Fibroblast of lung (primary cell): ENCODE results near the gene MITF. TPM values are rescaled to one million over a fixed set of nuclear protein-coding genes. Genes with fewer than 3 reads are reported as not detected.

Experiments used
- DNase-seq, 2 donors: peaks; one replicate each; pipeline versions ENCODE4 v3.0.0 to v3.0.0-alpha.2; 2010; ENCODE audit warnings: low read depth in 2 of 2
- H2AFZ ChIP-seq: 2 replicates; pipeline ENCODE4 v1.5.1; 2012; ENCODE audit warnings: low read length, control low read depth, inconsistent platforms
- H3K27ac ChIP-seq: 2 replicates; pipeline ENCODE4 v1.5.1; 2011; ENCODE audit warnings: low read length, control low read depth; ENCODE audit not compliant: insufficient read depth
- H3K27me3 ChIP-seq: 2 replicates; pipeline ENCODE4 v1.5.1; 2011; ENCODE audit warnings: mild to moderate bottlenecking, low read length; ENCODE audit not compliant: control insufficient read depth, insufficient read depth
- H3K36me3 ChIP-seq: 2 replicates; pipeline ENCODE4 v1.5.1; 2011; ENCODE audit warnings: low read length; ENCODE audit not compliant: control insufficient read depth, insufficient read depth
- H3K4me1 ChIP-seq: 2 replicates; pipeline ENCODE4 v1.5.1; 2011; ENCODE audit warnings: low read length; ENCODE audit not compliant: control insufficient read depth, insufficient read depth; ENCODE audit errors: extremely low read depth
- H3K4me2 ChIP-seq: 2 replicates; pipeline ENCODE4 v1.5.1; 2011; ENCODE audit warnings: low read length, control low read depth; ENCODE audit not compliant: insufficient read depth; ENCODE audit errors: extremely low read depth
- H3K4me3 ChIP-seq, 4 experiments: fragments of 200-600 bp in 1 of 4; sonication (generic) in 1 of 4; replicated peaks in 1 of 4; 2 replicates each; pipeline ENCODE4 v1.5.1; 2011 to 2016; ENCODE audit warnings: low read length in 4 of 4, low read depth in 3 of 4, mild to moderate bottlenecking in 3 of 4, control low read depth in 2 of 4, inconsistent platforms in 1 of 4, mixed read lengths in 1 of 4; ENCODE audit not compliant: insufficient read depth in 1 of 4; ENCODE audit errors: control extremely low read depth in 1 of 4
- H3K79me2 ChIP-seq: 2 replicates; pipeline ENCODE4 v1.5.1; 2012; ENCODE audit warnings: mild to moderate bottlenecking, low read length, inconsistent platforms; ENCODE audit not compliant: control insufficient read depth, insufficient read depth
- H3K9ac ChIP-seq: 2 replicates; pipeline ENCODE4 v1.5.1; 2011; ENCODE audit warnings: mild to moderate bottlenecking, low read length, control low read depth; ENCODE audit not compliant: insufficient read depth
- H3K9me3 ChIP-seq: 2 replicates; pipeline ENCODE4 v1.5.1; 2012; ENCODE audit warnings: low read depth, low read length; ENCODE audit not compliant: control insufficient read depth, insufficient read depth
- H4K20me1 ChIP-seq: 2 replicates; pipeline ENCODE4 v1.5.1; 2011; ENCODE audit warnings: low read length; ENCODE audit not compliant: control insufficient read depth, insufficient read depth; ENCODE audit errors: extremely low read depth
- EZH2 ChIP-seq: IDR thresholded peaks from 2 replicates; pipeline ENCODE4 v1.5.1; 2012; ENCODE audit warnings: low read length, control low read depth, mild to moderate bottlenecking; ENCODE audit errors: missing control alignments
- polyA plus RNA-seq, 2 donors: library from polyadenylated mRNA; depleted of rRNA in 1 of 2; stranded (reverse) in 1 of 2; unstranded in 1 of 2; fragments of >200 nt; gene quantifications; 2 replicates each; pipeline ENCODE4 v1.2.1, GENCODE V29; 2011 to 2012; ENCODE audit warnings: missing spikeins in 1 of 2
- total RNA-seq: library from RNA; depleted of rRNA; stranded (reverse); fragments of >200 nt; gene quantifications from 2 replicates; pipeline ENCODE4 v1.2.1, GENCODE V29; 2014
- TF ChIP-seq, protein P1 (sequence below), 2 donors: IDR thresholded peaks in 1 of 2; conservative IDR thresholded peaks in 1 of 2; 1 replicate in 1 of 2; 2 replicates in 1 of 2; pipeline ENCODE4 v1.5.1; 2011 to 2012; ENCODE audit warnings: low read length in 2 of 2, control low read depth in 1 of 2, inconsistent platforms in 1 of 2, low read depth in 1 of 2, mild to moderate bottlenecking in 1 of 2

Gene MITF
- total and polyA plus RNA-seq, 2 donors (not counting 1 experiment from before 2014, with no cell fraction given): 31.6 to 34.3 TPM

DNA sequence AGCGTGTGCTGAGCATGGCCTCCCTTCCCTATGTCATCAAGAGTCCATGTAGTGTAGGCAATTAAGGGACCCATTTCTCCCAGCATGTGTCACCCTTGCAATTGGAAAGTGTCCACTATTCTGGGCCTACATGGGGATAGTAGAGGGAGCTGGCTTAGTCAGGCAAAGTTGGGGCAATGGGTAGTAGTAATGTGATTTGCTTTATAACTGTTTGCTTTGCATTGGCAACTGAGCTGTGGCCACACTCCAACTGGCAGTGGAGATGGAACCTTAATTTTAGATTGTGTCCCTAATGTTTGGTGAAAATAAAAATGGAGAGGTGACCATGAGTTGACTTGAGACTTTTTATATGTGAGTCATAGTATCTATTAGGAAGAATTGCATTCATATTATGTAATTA is 162.5 kb downstream of the MITF start:
- no peaks in the 10 kb centered on the region for H3K27me3 ChIP-seq
- H3K9ac ChIP-seq: no peak overlapping the region
- TF ChIP-seq, protein P1, sequence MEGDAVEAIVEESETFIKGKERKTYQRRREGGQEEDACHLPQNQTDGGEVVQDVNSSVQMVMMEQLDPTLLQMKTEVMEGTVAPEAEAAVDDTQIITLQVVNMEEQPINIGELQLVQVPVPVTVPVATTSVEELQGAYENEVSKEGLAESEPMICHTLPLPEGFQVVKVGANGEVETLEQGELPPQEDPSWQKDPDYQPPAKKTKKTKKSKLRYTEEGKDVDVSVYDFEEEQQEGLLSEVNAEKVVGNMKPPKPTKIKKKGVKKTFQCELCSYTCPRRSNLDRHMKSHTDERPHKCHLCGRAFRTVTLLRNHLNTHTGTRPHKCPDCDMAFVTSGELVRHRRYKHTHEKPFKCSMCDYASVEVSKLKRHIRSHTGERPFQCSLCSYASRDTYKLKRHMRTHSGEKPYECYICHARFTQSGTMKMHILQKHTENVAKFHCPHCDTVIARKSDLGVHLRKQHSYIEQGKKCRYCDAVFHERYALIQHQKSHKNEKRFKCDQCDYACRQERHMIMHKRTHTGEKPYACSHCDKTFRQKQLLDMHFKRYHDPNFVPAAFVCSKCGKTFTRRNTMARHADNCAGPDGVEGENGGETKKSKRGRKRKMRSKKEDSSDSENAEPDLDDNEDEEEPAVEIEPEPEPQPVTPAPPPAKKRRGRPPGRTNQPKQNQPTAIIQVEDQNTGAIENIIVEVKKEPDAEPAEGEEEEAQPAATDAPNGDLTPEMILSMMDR (conservative IDR thresholded peaks at IDR 0.05 in 1 of 2, IDR thresholded peaks at IDR 0.05 in 1 of 2; ENCODE audit: low read depth in 1 of 2, low read length in 2 of 2): no peak
- TF ChIP-seq EZH2: no peak
- H3K79me2 ChIP-seq: no peaks in the 10 kb centered on the region
- no peak overlapping the region for H2AFZ ChIP-seq
- DNase-seq: no peak
- no peaks in the 10 kb centered on the region for H4K20me1 ChIP-seq
- H3K4me1 ChIP-seq: no peaks in the 10 kb centered on the region
- no peak overlapping the region for H3K4me2 ChIP-seq
- no peak overlapping the region for H3K27ac ChIP-seq
- H3K4me3 ChIP-seq: no peak overlapping the region
- H3K36me3 ChIP-seq: no peaks in the 10 kb centered on the region
- H3K9me3 ChIP-seq: no peaks in the 10 kb centered on the region

DNA sequence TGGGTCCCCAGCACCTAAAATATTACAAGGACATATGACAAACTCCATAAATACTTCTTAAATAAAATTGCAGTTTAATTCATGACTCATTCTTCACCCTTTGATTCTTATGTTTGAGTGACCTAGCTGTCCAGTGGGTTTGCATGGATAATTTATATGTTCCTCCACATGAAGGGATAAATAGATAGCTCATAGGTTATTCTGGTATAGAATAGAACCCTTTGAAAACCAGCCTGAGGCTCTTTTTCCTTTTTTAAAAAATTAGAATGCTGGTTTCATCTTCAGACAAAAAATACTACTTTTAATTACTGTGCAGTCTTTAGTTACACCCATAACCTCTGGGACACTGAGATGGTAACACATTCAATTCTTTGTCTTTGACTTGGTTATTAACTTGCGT is 163.1 kb downstream of the MITF start:
- no peak overlapping the region for H2AFZ ChIP-seq
- no peak for DNase-seq

DNA sequence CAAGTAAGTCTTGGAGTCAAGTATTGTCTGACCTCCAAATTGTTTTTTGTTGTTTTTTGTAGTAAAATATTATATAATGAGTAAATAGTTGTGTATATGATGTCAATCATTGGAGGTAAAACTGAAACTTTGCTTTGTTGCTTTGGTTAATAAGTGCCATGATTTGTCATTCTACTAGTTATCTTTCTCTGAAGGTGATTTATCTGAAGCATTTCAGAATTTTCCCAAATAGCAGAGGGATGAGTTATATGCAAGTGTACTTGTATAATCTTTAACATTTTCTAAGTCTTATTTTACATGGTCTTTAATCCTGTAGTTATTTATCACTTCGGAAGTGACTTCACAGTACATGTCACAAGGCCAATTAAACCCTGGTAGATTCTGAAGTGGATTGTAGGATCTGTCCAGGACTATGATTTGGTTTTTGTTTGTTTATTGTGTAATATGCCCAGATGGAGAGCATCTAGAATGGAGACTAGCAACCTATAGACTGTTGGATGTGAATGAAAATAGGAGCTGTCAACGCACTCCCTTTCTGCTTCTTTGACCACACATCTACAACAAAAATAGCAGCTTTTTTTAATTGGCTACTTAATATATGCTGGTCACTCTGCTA is 167.2 kb downstream of the MITF start:
- no peaks in the 10 kb centered on the region for H4K20me1 ChIP-seq
- no peak overlapping the region for H3K27ac ChIP-seq
- H3K9me3 ChIP-seq: no peaks in the 10 kb centered on the region
- no peak overlapping the region for H3K9ac ChIP-seq
- DNase-seq: no peak
- H3K4me2 ChIP-seq: no peak overlapping the region
- no peaks in the 10 kb centered on the region for H3K27me3 ChIP-seq
- no peaks in the 10 kb centered on the region for H3K36me3 ChIP-seq
- H2AFZ ChIP-seq: no peak overlapping the region
- H3K4me3 ChIP-seq: no peak overlapping the region
- H3K79me2 ChIP-seq: no peaks in the 10 kb centered on the region
- no peak for TF ChIP-seq EZH2
- TF ChIP-seq, protein P1 (conservative IDR thresholded peaks at IDR 0.05 in 1 of 2, IDR thresholded peaks at IDR 0.05 in 1 of 2; ENCODE audit: low read depth in 1 of 2, low read length in 2 of 2): no peak
- no peaks in the 10 kb centered on the region for H3K4me1 ChIP-seq

More for the DNA sequence above, 163.1 kb downstream of the MITF start:
- Histone ChIP-seq H3K9me3 (no peaks in the 10 kb centered on the region), H3K36me3 (no peaks in the 10 kb centered on the region), H3K27ac (no peak overlapping the region), H3K4me3 (no peak overlapping the region), H4K20me1 (no peaks in the 10 kb centered on the region), H3K4me1 (no peaks in the 10 kb centered on the region), H3K9ac (no peak overlapping the region), H3K27me3 (no peaks in the 10 kb centered on the region), H3K79me2 (no peaks in the 10 kb centered on the region), H3K4me2 (no peak overlapping the region)
- TF ChIP-seq, protein P1 (conservative IDR thresholded peaks at IDR 0.05 in 1 of 2, IDR thresholded peaks at IDR 0.05 in 1 of 2; ENCODE audit: low read depth in 1 of 2, low read length in 2 of 2): no peak
- TF ChIP-seq EZH2: no peak
